ENCODE measurements around the gene PTPRC.

Gene PTPRC

GRCh38 chr1:198729195-198729863, 90.5 kb downstream of the PTPRC start:
- Histone ChIP-seq H3K36me3 (ENCODE audit: control insufficient read depth in 2 of 2, insufficient read depth in 2 of 2, low read length in 2 of 2) (no peaks in the 10 kb centered on the region), H3K9ac (ENCODE audit: low read length in 2 of 2) (no peak overlapping the region), H3K27me3 (ENCODE audit: control insufficient read depth in 1 of 2, insufficient read depth in 2 of 2, low read length in 2 of 2) (no peaks in the 10 kb centered on the region), H3K9me3 (ENCODE audit: control insufficient read depth in 2 of 2, low read length in 2 of 2) (no peaks in the 10 kb centered on the region), H3K4me1 (ENCODE audit: control insufficient read depth, insufficient read depth, low read length) (no peaks in the 10 kb centered on the region), H3K4me3 (ENCODE audit: low read length in 2 of 2) (no peak overlapping the region), H3K27ac (ENCODE audit: low read length) (no peak overlapping the region)

GRCh38 chr1:198730952-198731351, 92.1 kb downstream of the PTPRC start:
- Histone ChIP-seq H3K27ac (ENCODE audit: low read length) (no peak overlapping the region), H3K4me3 (ENCODE audit: low read length in 2 of 2) (no peak overlapping the region), H3K27me3 (ENCODE audit: control insufficient read depth in 1 of 2, insufficient read depth in 2 of 2, low read length in 2 of 2) (no peaks in the 10 kb centered on the region), H3K9ac (ENCODE audit: low read length in 2 of 2) (no peak overlapping the region), H3K4me1 (ENCODE audit: control insufficient read depth, insufficient read depth, low read length) (no peaks in the 10 kb centered on the region), H3K36me3 (ENCODE audit: control insufficient read depth in 2 of 2, insufficient read depth in 2 of 2, low read length in 2 of 2) (no peaks in the 10 kb centered on the region), H3K9me3 (ENCODE audit: control insufficient read depth in 2 of 2, low read length in 2 of 2) (no peaks in the 10 kb centered on the region)

GRCh38 chr1:198734323-198735008, 95.6 kb downstream of the PTPRC start:
- no peaks in the 10 kb centered on the region for H3K36me3 ChIP-seq (ENCODE audit: control insufficient read depth in 2 of 2, insufficient read depth in 2 of 2, low read length in 2 of 2)

GRCh38 chr1:198741744-198742143, 102.9 kb downstream of the PTPRC start:
- H3K9ac ChIP-seq (ENCODE audit: low read length in 2 of 2) = no peak overlapping the region
- no peaks in the 10 kb centered on the region for H3K4me1 ChIP-seq (ENCODE audit: control insufficient read depth, insufficient read depth, low read length)
- H3K36me3 ChIP-seq (ENCODE audit: control insufficient read depth in 2 of 2, insufficient read depth in 2 of 2, low read length in 2 of 2) = no peaks in the 10 kb centered on the region
- H3K27me3 ChIP-seq (ENCODE audit: control insufficient read depth in 1 of 2, insufficient read depth in 2 of 2, low read length in 2 of 2) = no peaks in the 10 kb centered on the region
- no peaks in the 10 kb centered on the region for H3K9me3 ChIP-seq (ENCODE audit: control insufficient read depth in 2 of 2, low read length in 2 of 2)
- no peak overlapping the region for H3K27ac ChIP-seq (ENCODE audit: low read length)
- no peak overlapping the region for H3K4me3 ChIP-seq (ENCODE audit: low read length in 2 of 2)

More at GRCh38 chr1:198734323-198735008, 95.6 kb downstream of the PTPRC start:
- Histone ChIP-seq H3K4me3 (ENCODE audit: low read length in 2 of 2) (no peak overlapping the region), H3K9ac (ENCODE audit: low read length in 2 of 2) (no peak overlapping the region), H3K27ac (ENCODE audit: low read length) (no peak overlapping the region), H3K4me1 (ENCODE audit: control insufficient read depth, insufficient read depth, low read length) (no peaks in the 10 kb centered on the region), H3K27me3 (ENCODE audit: control insufficient read depth in 1 of 2, insufficient read depth in 2 of 2, low read length in 2 of 2) (no peaks in the 10 kb centered on the region), H3K9me3 (ENCODE audit: control insufficient read depth in 2 of 2, low read length in 2 of 2) (no peaks in the 10 kb centered on the region)

- Histone ChIP-seq H3K9me3 (ENCODE audit: control insufficient read depth in 2 of 2, low read length in 2 of 2) (no peaks in the 10 kb centered on the region), H3K27ac (ENCODE audit: low read length) (no peak overlapping the region), H3K4me3 (ENCODE audit: low read length in 2 of 2) (no peak overlapping the region), H3K27me3 (ENCODE audit: control insufficient read depth in 1 of 2, insufficient read depth in 2 of 2, low read length in 2 of 2) (no peaks in the 10 kb centered on the region), H3K4me1 (ENCODE audit: control insufficient read depth, insufficient read depth, low read length) (no peaks in the 10 kb centered on the region), H3K36me3 (ENCODE audit: control insufficient read depth in 2 of 2, insufficient read depth in 2 of 2, low read length in 2 of 2) (no peaks in the 10 kb centered on the region), H3K9ac (ENCODE audit: low read length in 2 of 2) (no peak overlapping the region)
Observed at GRCh38 chr1:198747127-198747526, 108.3 kb downstream of the PTPRC start.

- no peaks in the 10 kb centered on the region for H3K4me1 ChIP-seq (ENCODE audit: control insufficient read depth, insufficient read depth, low read length)
- no peak overlapping the region for H3K27ac ChIP-seq (ENCODE audit: low read length)
- no peaks in the 10 kb centered on the region for H3K27me3 ChIP-seq (ENCODE audit: control insufficient read depth in 1 of 2, insufficient read depth in 2 of 2, low read length in 2 of 2)
- H3K36me3 ChIP-seq (ENCODE audit: control insufficient read depth in 2 of 2, insufficient read depth in 2 of 2, low read length in 2 of 2) = no peaks in the 10 kb centered on the region
- no peaks in the 10 kb centered on the region for H3K9me3 ChIP-seq (ENCODE audit: control insufficient read depth in 2 of 2, low read length in 2 of 2)
- H3K9ac ChIP-seq (ENCODE audit: low read length in 2 of 2) = no peak overlapping the region
- H3K4me3 ChIP-seq (ENCODE audit: low read length in 2 of 2) = no peak overlapping the region
Observed at GRCh38 chr1:198749279-198749678, 110.4 kb downstream of the PTPRC start.

GRCh38 chr1:198750081-198750480, 111.2 kb downstream of the PTPRC start:
- Histone ChIP-seq H3K27ac (ENCODE audit: low read length) (no peak overlapping the region), H3K4me3 (ENCODE audit: low read length in 2 of 2) (no peak overlapping the region), H3K27me3 (ENCODE audit: control insufficient read depth in 1 of 2, insufficient read depth in 2 of 2, low read length in 2 of 2) (no peaks in the 10 kb centered on the region), H3K36me3 (ENCODE audit: control insufficient read depth in 2 of 2, insufficient read depth in 2 of 2, low read length in 2 of 2) (no peaks in the 10 kb centered on the region), H3K9me3 (ENCODE audit: control insufficient read depth in 2 of 2, low read length in 2 of 2) (no peaks in the 10 kb centered on the region), H3K9ac (ENCODE audit: low read length in 2 of 2) (no peak overlapping the region), H3K4me1 (ENCODE audit: control insufficient read depth, insufficient read depth, low read length) (no peaks in the 10 kb centered on the region)

GRCh38 chr1:198751741-198752140, 112.9 kb downstream of the PTPRC start:
- no peak overlapping the region for H3K27ac ChIP-seq (ENCODE audit: low read length)
- no peaks in the 10 kb centered on the region for H3K36me3 ChIP-seq (ENCODE audit: control insufficient read depth in 2 of 2, insufficient read depth in 2 of 2, low read length in 2 of 2)
- H3K9me3 ChIP-seq (ENCODE audit: control insufficient read depth in 2 of 2, low read length in 2 of 2) = no peaks in the 10 kb centered on the region
- H3K9ac ChIP-seq (ENCODE audit: low read length in 2 of 2) = no peak overlapping the region
- no peak overlapping the region for H3K4me3 ChIP-seq (ENCODE audit: low read length in 2 of 2)
- no peaks in the 10 kb centered on the region for H3K27me3 ChIP-seq (ENCODE audit: control insufficient read depth in 1 of 2, insufficient read depth in 2 of 2, low read length in 2 of 2)
- H3K4me1 ChIP-seq (ENCODE audit: control insufficient read depth, insufficient read depth, low read length) = no peaks in the 10 kb centered on the region

GRCh38 chr1:198754670-198755069, 115.8 kb downstream of the PTPRC start:
- no peak overlapping the region for H3K9ac ChIP-seq (ENCODE audit: low read length in 2 of 2)
- H3K4me3 ChIP-seq (ENCODE audit: low read length in 2 of 2) = no peak overlapping the region
- no peaks in the 10 kb centered on the region for H3K27me3 ChIP-seq (ENCODE audit: control insufficient read depth in 1 of 2, insufficient read depth in 2 of 2, low read length in 2 of 2)
- H3K4me1 ChIP-seq (ENCODE audit: control insufficient read depth, insufficient read depth, low read length) = no peaks in the 10 kb centered on the region
- H3K36me3 ChIP-seq (ENCODE audit: control insufficient read depth in 2 of 2, insufficient read depth in 2 of 2, low read length in 2 of 2) = no peaks in the 10 kb centered on the region
- no peak overlapping the region for H3K27ac ChIP-seq (ENCODE audit: low read length)
- no peaks in the 10 kb centered on the region for H3K9me3 ChIP-seq (ENCODE audit: control insufficient read depth in 2 of 2, low read length in 2 of 2)

- Histone ChIP-seq H3K27me3 (ENCODE audit: control insufficient read depth in 1 of 2, insufficient read depth in 2 of 2, low read length in 2 of 2) (no peaks in the 10 kb centered on the region), H3K9me3 (ENCODE audit: control insufficient read depth in 2 of 2, low read length in 2 of 2) (no peaks in the 10 kb centered on the region), H3K36me3 (ENCODE audit: control insufficient read depth in 2 of 2, insufficient read depth in 2 of 2, low read length in 2 of 2) (no peaks in the 10 kb centered on the region), H3K4me1 (ENCODE audit: control insufficient read depth, insufficient read depth, low read length) (no peaks in the 10 kb centered on the region), H3K4me3 (ENCODE audit: low read length in 2 of 2) (no peak overlapping the region), H3K27ac (ENCODE audit: low read length) (no peak overlapping the region), H3K9ac (ENCODE audit: low read length in 2 of 2) (no peak overlapping the region)
Observed at GRCh38 chr1:198755715-198756114, 116.9 kb downstream of the PTPRC start.

GRCh38 chr1:198756470-198756869, 117.6 kb downstream of the PTPRC start:
- H3K4me3 ChIP-seq (ENCODE audit: low read length in 2 of 2) = no peak overlapping the region
- no peaks in the 10 kb centered on the region for H3K9me3 ChIP-seq (ENCODE audit: control insufficient read depth in 2 of 2, low read length in 2 of 2)
- no peaks in the 10 kb centered on the region for H3K4me1 ChIP-seq (ENCODE audit: control insufficient read depth, insufficient read depth, low read length)
- no peak overlapping the region for H3K9ac ChIP-seq (ENCODE audit: low read length in 2 of 2)
- no peaks in the 10 kb centered on the region for H3K27me3 ChIP-seq (ENCODE audit: control insufficient read depth in 1 of 2, insufficient read depth in 2 of 2, low read length in 2 of 2)
- no peaks in the 10 kb centered on the region for H3K36me3 ChIP-seq (ENCODE audit: control insufficient read depth in 2 of 2, insufficient read depth in 2 of 2, low read length in 2 of 2)
- H3K27ac ChIP-seq (ENCODE audit: low read length) = no peak overlapping the region
